GM18508 (cell line): ENCODE results near the gene IFRD2.
"Not testable (repeated sequence)": the region's sequence is repeated elsewhere in the genome, so short reads cannot be mapped to it uniquely, and the experiment has no call there.

Experiments used
- ATAC-seq: cut with Tn5 transposase; IDR thresholded peaks from one replicate; pipeline ENCODE4 v1.9.1; 2021; ENCODE audit warnings: moderate number of reproducible peaks; ENCODE audit not compliant: insufficient read depth, unreplicated experiment

Gene IFRD2

DNA sequence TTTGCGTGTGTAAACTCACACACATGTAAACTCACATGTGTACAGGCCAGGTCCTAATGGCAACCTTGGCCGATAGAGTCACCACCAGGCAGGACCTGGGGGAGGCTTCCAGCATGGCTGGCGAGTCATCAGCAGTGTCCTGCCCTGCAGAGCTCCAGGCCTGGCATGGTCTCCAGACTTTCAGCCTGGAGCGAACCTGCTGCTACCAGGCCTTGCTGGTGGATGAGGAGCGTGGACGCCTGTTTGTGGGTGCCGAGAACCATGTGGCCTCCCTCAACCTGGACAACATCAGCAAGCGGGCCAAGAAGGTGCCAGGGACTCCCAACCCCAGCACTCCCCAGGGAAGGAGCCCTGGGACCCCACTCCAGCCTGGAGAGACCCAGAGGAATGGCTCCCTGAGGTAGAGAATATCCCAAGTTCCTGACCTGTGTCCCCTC, 22.2 kb downstream of the IFRD2 start:
- no peak for ATAC-seq

DNA sequence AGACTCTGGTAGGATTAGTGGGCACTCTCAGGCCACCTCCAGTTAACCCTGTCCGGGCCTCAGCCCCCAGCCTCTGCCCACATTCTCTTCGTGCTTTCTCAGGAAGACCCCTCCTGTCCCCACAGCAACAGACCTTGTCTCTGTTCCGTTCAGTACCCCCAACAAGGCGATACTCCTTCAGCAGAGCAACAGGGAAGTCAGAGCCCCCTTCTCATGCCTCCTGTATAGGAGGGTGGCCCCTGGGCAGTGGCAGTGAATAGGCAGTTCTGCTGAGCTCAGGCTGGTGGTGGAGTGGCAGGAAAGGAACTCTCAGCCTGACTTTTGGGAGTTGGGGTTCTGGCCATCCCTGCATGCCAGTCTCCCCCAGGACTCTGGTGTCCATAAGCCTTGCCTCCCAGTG, 22.8 kb downstream of the IFRD2 start:
- ATAC-seq, result no peak

DNA sequence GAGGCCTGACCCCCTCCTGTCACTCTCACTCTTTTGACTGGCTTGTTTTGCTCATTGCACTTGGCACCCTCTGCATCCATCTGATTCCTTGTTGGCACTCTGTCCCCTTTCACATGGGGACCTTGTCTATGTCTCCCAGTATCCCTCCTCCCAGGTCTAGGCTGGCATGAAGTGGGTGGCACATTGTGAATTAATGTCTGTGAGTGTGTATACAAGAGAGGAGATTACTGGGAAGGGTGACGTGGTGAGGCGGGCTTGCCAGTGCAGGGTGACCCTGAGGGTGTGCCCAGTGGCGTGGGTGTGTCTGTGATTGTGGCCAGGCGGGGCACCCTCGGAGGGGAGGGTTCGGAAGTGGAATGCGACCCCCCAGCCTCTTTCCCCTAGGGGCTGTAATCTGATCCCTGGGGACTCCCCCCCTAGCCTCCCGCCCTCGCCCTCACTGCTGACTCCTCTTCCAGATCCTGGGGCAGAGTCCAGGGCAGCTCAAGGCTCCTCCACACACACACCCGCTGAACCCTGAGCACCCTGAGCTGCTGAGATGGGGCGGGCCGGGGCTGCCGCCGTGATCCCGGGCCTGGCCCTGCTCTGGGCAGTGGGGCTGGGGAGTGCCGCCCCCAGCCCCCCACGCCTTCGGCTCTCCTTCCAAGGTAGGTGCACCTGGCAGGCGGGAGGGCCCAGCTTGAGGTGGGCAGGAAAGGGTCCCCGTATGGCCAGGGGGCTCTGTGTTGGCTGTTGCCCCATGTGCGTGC, 23.4 kb downstream of the IFRD2 start, which contains the start of gene SEMA3B:
TSS of gene SEMA3B (plus strand) at position 445 of the 749 bp plus-strand sequence. CDS start at position 539, 94 bp downstream.
- no peak for ATAC-seq

DNA sequence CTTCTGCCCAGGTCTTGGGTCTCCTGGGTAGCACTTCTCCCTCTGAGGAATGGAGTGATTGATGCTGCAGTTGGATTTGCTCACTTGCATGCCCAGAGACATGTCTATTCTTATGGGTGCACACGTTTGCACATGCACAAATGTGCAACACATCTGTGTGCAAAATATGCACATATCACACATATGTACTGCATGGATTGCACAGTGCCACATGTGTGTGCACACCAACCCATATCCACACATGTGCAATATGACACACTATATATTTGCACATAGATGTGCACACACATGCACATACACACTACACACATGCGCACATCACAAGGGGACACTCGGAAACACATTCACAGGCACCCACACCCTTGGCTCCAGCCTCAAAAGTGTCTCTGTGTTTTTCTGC, 24.0 kb downstream of the IFRD2 start:
- no peak for ATAC-seq

DNA sequence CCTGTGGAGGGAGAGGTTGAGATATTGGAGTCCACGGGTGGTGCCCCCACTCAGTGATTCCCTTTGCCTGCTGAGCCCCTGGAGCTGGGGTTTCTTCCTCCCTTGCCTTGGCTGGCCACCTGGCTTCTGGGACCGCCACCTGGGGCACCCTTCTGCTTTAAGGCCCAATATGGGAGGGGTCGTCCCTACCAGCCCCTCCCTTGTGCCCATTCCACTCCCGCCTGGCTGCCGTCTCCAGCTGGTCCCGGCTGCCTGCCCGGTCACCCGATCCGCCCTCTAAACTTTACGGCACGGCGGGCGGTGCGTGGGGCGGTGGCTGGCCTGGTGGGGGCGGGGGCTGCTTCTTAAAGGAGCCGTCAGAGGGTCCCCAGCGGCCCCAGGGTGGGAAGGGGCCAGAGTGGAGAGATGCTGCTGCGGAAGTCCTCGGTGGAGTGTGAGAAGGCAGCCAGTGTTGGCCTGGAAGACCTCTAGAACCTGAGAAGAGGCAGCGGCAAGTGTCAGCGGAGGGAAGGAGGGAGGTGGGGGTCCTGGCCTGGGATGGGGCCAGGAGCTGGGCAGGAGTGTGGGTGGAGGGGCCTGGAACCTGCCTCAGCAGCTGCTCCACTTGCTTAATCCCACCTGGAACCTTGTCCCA, 24.8 kb downstream of the IFRD2 start:
- ATAC-seq, result no peak

DNA sequence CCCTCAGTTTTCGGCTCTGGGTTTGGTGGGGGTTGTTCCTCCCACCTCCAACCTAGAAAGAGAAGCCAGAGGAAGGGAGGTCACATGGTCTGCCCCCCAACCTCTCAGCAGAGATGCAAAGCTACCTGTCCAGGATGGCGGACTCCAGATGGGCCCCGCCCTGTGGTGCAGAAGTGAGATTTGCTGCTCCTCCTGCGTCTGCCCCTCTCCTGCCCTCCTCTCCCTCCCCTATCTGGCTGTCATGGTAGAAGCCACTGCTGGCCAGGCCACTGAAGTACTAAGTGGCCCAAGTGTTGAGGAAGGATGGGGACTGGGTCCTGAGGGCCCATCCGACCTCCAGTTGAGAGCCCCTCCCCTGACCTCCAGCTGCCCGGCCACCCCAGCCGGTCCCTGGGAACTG, 25.4 kb downstream of the IFRD2 start:
- no peak for ATAC-seq

DNA sequence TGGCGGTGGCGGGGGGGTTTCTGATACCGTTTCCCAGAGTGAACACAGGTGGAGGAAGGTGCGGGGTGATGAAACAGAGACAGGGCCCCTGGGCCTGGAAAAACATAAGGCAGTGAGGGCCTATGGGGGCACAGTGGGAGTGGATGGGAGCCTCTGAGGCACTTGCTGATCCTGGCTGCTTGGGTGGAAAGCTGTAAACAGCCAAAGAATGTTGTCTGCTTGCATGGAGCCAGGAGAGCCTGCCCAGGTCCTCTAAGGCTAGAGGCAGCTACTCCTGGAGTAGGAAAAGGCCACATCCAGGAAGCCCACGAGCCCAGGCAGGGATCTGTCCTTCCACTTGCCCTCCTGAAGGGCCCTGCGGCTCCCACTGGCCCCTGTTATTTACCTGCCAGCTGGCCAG, 26.2 kb downstream of the IFRD2 start:
- no peak for ATAC-seq

DNA sequence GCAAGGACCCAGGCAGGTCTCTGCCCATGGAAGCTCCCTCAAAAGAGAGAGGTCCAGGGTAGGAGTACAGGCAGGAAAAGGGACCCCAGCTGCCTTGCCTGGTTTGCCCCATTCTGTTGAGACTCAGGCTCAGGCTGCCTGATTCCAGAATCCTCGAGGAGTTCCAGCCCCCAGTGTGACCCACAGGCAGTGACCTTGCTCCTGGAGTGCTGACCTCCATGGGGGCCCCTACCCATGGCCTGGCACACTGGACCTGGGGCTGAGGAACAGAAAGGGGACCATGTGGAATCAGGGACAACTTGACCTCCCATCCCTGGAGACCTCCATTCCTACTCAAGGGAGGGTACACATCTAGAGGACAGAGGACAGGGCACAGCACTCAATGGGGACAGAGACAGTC, 26.7 kb downstream of the IFRD2 start:
- no peak for ATAC-seq

DNA sequence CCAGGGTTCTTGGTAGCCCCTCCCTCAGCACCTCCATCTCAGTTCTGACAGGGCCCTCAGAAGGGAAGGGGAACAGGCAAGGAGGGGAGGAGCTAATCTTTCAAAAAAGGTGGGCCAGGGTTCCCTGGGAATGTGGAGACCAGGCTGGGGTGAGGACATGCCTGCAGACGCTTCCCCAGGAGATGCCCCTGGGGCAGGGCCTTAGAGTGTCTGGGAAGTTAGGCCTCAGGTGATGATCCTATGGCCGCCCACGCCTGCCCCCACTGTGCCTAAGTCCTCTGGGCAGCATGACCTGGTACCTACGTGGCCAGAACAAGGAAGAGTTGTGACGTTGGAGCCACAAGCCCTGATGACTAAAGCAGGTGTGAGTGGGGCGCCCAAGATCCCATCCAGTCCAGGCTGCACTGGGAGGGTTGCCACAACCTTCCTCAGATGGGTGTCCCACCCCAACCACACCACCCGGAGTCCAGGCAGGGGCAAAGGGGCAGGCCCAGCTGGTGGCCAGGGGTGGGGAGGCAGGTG, 27.2 kb downstream of the IFRD2 start:
- ATAC-seq, result no peak

DNA sequence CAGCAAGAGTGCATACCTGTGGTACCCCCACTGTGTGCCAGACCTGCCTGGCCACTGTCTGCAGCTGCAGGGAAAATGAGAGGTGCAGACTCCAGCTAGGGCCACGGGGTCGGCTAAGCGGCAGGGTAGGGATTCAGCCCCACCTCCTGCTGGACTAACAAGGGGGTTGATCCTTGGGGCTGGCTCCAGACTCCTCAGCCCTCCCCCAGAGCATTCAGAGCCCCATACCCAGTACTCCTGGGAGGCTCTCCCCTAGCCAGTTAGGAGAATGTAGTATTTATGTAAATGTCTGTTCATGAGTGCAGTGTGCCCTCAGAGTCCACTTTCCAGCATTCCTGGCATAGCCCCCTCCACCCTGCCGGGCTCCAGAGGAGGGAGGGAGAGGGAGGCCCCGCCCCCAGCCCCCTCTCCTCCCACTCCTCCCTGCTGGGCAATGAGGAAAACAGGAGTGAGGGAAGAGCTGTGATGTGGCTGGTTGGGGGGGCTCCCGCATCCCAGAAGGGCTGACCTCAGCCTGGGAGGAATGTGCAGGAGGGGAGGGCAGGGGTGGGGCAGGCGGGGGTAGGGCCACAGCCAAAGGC, 27.8 kb downstream of the IFRD2 start:
- no peak for ATAC-seq

DNA sequence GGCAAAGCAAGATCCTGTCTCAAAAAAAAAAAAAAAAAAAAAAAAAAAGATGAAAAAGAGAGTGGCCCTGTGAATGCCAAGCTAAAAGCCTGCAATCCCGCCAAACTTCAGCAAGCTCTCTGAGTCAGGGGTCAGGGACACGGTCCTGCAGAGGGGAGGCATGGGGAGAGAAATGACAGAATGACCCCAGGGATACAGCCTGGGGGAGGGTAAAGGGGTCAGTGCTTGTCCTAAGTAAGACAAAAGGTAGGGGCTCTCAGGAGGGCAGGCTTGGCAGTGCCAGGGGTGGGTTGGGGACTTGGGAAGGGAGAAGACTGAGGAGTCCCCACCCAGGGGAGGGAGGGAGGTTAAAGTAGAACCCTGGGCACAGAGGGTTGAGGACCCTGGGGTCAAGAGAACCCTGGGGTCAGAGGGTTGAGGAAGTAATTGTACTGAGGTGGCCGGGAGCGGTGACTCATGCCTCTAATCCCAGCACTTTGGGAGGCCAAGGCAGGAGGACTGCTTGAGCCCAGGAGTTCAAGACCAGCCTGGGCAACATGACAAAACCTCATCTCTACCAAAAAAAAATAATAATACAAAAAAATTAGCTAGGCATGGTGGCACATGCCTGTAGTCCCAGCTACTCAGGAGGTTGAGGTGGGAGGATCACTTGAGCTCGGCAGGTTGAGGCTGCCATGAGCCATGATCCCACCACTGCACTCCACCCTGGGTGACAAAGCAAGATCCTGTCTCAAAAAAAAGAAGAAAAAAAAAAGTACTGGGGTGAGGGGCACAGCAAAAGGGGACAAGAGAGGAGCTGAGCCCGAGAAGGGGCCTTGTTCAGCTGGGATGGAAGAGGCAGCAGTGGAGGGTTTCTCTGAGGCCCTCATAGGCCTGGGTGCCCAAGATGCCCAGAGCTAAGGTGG, 28.5 kb downstream of the IFRD2 start:
- ATAC-seq, result no peak

DNA sequence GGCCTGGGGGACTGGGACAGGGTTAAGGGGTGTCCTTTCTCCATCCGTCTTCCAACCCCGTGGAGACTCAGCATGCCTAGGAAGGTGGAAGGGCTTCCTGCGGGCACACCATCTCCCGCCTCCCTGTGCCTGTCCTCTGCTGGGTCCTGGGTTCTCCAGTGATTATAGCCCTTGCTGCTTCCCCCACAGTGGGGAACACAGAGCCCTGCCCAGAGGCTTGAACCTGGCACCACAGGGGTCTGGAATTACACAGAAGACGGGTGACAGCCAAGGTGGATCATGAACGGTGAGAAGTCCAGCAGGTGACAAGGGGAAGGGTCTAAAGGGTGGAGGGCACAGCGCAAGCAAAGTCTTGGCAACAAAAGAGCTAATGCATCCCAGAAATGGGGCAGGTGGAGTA, 29.5 kb downstream of the IFRD2 start:
- no peak for ATAC-seq

DNA sequence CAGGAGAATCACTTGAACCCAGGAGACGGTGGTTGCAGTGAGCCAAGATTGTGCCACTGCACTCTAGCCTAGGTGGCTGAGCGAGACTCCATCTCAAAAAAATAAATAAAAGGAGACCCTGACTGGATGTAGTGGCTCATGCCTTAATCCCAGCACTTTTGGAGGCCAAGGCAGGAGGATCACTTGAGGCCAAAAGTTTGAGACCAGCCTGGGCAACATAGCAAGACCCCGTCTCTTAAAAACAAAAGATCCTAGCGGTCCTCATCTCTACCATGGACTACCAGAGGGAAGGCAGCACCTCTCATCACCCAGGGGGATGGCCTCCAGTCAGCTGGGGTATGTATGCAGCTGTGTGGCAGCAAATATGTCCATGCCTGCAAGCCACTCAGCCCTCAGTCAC, 30.0 kb downstream of the IFRD2 start:
- not testable (repeated sequence) for ATAC-seq

DNA sequence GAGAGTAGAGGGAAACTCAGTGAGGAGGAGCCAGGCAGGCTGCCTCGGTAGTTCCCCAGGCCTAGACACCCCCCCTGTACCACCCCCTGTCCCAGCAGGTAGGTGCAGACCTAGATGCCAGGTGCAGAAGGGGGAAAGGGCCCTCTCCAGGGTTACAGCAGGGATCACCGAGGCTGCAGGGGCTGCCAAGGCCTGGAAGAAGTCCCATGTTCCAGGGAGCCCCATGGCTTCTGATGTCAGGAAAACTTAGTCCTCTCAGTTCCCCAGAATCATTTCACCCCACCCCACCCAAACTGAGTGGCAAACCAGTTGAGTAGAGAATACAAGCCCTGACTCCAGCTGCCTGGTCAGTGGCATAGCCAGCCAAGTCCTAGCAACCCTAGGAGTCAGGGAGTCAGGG, 30.7 kb downstream of the IFRD2 start:
- ATAC-seq, result no peak

DNA sequence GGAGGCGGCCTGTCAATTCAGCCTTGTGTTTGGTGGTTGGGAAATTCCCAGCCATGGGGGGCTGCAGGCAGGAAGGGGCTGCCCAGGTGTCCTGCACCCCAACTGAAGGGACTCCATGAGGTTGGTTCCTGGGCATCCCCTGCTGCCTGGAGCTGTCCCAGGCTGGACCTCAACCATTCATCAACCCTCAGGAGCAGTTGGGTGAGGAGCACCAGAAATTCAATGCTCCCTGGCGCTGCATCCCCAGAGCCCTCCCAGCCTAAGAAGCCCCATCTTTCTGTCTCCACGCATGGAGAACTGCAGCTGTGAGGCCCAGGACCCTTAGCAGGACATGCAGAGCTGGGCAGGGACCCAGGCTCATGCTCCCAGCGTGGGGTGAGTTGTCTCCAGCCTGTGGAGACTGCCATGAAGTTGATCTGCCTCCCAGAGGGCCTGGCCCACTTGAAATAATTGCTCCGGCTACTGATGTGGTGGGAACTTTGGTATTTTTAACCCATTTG, 31.2 kb downstream of the IFRD2 start:
- no peak for ATAC-seq

DNA sequence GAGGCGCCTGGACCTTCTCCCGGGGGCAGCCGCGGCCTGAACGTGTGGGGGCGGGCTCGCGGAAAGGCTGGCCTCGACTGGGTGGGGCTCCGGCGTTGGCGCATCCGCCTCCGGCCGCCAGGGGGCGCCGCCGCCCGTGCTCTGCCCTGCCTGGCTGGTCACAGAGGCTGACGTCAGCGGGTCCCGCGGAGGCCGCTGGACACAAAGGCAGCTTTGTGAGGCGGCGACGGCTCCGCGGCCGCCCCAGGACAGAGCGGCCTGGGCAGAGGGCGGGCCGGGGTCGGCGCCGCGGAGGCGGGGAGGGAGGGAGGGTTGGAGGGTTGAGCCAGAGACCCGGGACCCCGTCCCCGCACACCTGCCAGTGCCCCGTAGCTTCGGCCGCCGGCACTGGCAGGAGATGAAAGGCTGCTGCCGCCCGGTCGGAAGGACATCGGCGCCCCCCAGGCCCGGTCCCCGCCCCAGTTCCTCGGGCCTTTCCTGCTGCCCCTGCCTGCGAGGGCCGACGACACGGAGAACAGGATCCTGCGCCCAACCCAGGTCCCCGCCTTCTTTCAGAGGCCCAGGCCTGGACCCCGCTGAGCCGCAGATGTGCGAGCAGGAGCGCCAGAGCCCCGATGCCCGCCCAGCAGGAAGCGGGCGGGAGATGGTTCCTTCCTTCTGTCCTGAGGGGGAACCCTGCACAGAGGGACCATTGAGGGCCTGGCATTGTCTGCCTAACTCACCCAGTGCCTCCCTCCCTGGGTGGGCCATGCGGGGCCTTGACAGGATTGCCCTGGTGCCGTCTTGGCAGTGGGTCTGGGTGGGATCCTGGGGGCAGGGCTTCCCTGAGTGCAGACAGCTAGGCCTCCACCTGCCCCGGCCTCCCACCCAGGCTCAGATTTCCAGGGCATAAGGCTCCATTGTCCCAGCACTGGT, 31.9 kb downstream of the IFRD2 start:
- ATAC-seq, result no peak

DNA sequence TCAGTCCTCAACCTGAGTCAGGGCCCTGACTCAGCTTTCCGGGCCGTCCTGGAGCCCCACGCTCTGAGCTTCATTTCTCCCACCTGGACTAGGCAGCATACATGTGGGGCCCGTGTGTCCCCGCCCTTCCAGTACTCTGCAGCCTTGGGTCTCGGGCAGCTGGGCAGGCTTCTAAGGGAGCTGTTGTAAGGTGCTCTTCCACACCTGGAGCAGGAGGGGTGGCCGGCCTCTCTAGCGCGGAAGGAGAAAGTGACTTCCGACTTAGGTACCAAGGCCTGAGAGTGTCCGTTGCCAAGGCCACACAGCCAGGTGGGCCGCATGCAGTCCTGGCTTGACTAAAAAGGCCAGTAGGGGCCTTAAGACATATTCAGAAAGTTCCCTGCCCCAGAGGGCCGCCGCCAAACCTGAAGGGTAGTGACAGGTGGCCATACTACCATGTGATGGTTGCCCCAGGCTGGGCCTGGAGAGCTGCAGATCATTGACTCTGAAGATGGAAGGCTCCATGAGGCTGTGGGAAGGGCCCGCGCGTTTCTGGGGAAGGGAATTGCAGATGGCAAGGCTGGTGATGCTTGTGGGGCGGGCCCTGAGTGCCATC, 32.7 kb downstream of the IFRD2 start:
- no peak for ATAC-seq

DNA sequence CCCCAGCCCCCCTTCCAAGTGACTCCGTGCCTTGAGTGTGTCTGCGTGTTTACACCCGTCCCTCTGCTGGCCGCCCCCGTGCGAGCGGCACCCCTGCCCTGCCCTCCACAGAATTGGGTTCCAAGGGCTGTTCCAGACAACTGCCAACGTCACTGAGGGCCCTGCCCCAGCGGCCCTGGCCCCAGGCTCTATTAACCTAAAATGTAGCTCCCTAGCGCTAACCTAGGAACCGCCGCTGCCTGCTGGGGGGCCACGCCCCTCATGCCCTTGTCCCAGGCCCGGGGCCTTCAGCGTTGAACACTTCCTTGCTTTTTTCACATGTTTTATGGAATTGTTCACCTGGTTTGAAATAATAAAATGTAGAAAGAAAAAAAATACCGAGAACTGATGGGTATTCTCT, 33.2 kb downstream of the IFRD2 start:
- ATAC-seq, result no peak
